Measurements from ENCODE around the gene EBLN2. TPM values are rescaled to one million over a fixed set of nuclear protein-coding genes. Genes with fewer than 3 reads are reported as not detected.

EBLN2 gene
- total RNA-seq, 1 donor = 6.2 TPM

DNA sequence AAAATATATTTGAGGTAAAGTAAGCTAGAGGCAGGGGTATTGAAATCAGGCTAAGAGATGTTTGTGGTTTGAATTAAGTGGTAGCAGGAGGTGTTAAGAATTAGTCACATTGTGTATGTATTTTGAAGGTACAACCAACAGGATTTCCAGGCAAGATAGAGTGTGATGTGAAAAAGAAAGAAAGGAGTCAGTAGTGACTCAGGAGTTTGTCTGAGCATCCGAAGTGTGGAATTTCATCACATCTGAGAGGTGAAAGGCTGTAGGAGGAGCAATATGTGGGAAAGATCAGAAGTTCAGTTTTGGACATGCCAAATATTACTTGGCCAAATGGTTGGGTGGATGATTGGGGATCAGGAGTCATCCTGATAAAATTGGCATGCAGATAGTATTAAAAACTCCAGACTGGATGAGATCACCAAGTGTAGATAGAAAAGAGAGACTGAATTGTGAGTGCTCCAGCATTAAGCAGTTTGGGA, 32.1 kb upstream of the EBLN2 start:
- Histone ChIP-seq H3K4me1 (ENCODE audit: insufficient read depth, low read length) (peaks cover 20% of the 10 kb centered on the region), H3K27ac (ENCODE audit: low read depth, low read length) (peak overlapping the region; percentile 83), H3K79me2 (ENCODE audit: insufficient read depth, low read length) (peaks cover 96% of the 10 kb centered on the region)

GRCh38 chr3:73030073-73030597, 31.3 kb upstream of the EBLN2 start:
- Histone ChIP-seq H4K20me1 (ENCODE audit: insufficient read depth, low read length) (peaks cover 76% of the 10 kb centered on the region), H3K9me3 (ENCODE audit: low read depth, low read length) (no peaks in the 10 kb centered on the region), H3K27me3 (ENCODE audit: insufficient read depth, low read length) (no peaks in the 10 kb centered on the region), H3K79me2 (ENCODE audit: insufficient read depth, low read length) (peaks cover 96% of the 10 kb centered on the region), H2AFZ (ENCODE audit: low read length) (no peak overlapping the region), H3K36me3 (ENCODE audit: insufficient read depth, low read length) (no peaks in the 10 kb centered on the region), H3K4me3 (ENCODE audit: insufficient read depth, low read length) (no peak overlapping the region), H3K4me1 (ENCODE audit: insufficient read depth, low read length) (peaks cover 17% of the 10 kb centered on the region), H3K4me2 (ENCODE audit: insufficient read depth, low read length) (peak overlapping the region; percentile 47), H3K27ac (ENCODE audit: low read depth, low read length) (peak overlapping the region; percentile 83)
- TF ChIP-seq, protein P1, sequence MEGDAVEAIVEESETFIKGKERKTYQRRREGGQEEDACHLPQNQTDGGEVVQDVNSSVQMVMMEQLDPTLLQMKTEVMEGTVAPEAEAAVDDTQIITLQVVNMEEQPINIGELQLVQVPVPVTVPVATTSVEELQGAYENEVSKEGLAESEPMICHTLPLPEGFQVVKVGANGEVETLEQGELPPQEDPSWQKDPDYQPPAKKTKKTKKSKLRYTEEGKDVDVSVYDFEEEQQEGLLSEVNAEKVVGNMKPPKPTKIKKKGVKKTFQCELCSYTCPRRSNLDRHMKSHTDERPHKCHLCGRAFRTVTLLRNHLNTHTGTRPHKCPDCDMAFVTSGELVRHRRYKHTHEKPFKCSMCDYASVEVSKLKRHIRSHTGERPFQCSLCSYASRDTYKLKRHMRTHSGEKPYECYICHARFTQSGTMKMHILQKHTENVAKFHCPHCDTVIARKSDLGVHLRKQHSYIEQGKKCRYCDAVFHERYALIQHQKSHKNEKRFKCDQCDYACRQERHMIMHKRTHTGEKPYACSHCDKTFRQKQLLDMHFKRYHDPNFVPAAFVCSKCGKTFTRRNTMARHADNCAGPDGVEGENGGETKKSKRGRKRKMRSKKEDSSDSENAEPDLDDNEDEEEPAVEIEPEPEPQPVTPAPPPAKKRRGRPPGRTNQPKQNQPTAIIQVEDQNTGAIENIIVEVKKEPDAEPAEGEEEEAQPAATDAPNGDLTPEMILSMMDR (IDR thresholded peaks at IDR 0.05; ENCODE audit: extremely low read depth, low read depth, low read length) = no peak
- no peak for DNase-seq (ENCODE audit: insufficient read length, low spot score, missing footprints)

More for the DNA sequence above, 32.1 kb upstream of the EBLN2 start:
- no peaks in the 10 kb centered on the region for H3K36me3 ChIP-seq (ENCODE audit: insufficient read depth, low read length)
- H2AFZ ChIP-seq (ENCODE audit: low read length) = no peak overlapping the region
- H3K9me3 ChIP-seq (ENCODE audit: low read depth, low read length) = no peaks in the 10 kb centered on the region
- H3K4me2 ChIP-seq (ENCODE audit: insufficient read depth, low read length) = peak overlapping the region; percentile 47
- TF ChIP-seq, protein P1 (IDR thresholded peaks at IDR 0.05; ENCODE audit: extremely low read depth, low read depth, low read length) = no peak
- peaks cover 76% of the 10 kb centered on the region for H4K20me1 ChIP-seq (ENCODE audit: insufficient read depth, low read length)
- no peak overlapping the region for H3K4me3 ChIP-seq (ENCODE audit: insufficient read depth, low read length)
- DNase-seq (ENCODE audit: insufficient read length, low spot score, missing footprints) = peak; percentile 83
- no peaks in the 10 kb centered on the region for H3K27me3 ChIP-seq (ENCODE audit: insufficient read depth, low read length)

DNA sequence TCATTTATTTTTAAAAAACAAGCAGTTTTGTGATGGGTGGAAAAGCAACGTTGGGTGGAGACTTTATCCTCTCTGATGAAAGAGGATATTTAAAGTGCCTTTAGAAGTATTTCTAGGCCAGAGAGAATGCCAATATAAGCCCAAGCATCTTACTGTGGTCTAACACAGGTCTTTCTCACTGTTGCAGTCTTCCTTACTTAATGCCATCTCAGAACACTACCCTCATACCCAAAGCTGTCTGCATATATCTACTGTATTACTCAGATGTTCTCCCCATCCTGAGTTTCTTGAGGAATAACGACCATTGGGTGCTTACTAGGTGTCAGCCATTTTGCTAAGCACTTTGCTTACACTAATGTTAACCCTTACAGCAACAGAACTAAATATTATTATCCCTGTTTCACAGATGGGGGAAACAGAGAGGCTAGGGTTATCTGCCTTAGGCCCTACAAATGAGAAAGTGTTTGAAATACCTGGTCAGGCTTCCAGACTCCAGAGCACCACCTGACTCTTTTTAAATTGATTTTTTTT, 29.8 kb upstream of the EBLN2 start:
- no peak for DNase-seq (ENCODE audit: insufficient read length, low spot score, missing footprints)
- Histone ChIP-seq H3K9me3 (ENCODE audit: low read depth, low read length) (no peaks in the 10 kb centered on the region), H3K4me3 (ENCODE audit: insufficient read depth, low read length) (no peak overlapping the region), H3K36me3 (ENCODE audit: insufficient read depth, low read length) (no peaks in the 10 kb centered on the region), H3K27ac (ENCODE audit: low read depth, low read length) (no peak overlapping the region), H4K20me1 (ENCODE audit: insufficient read depth, low read length) (peaks cover 72% of the 10 kb centered on the region), H2AFZ (ENCODE audit: low read length) (no peak overlapping the region), H3K4me2 (ENCODE audit: insufficient read depth, low read length) (no peak overlapping the region), H3K4me1 (ENCODE audit: insufficient read depth, low read length) (peaks cover 29% of the 10 kb centered on the region), H3K79me2 (ENCODE audit: insufficient read depth, low read length) (peaks cover 96% of the 10 kb centered on the region), H3K27me3 (ENCODE audit: insufficient read depth, low read length) (no peaks in the 10 kb centered on the region)
- TF ChIP-seq, protein P1 (IDR thresholded peaks at IDR 0.05; ENCODE audit: extremely low read depth, low read depth, low read length) = no peak

- H3K36me3 ChIP-seq (ENCODE audit: insufficient read depth, low read length) = no peaks in the 10 kb centered on the region
- H3K27ac ChIP-seq (ENCODE audit: low read depth, low read length) = peak overlapping the region; percentile 78
- peak; percentile 29 for DNase-seq (ENCODE audit: insufficient read length, low spot score, missing footprints)
- H3K9me3 ChIP-seq (ENCODE audit: low read depth, low read length) = no peaks in the 10 kb centered on the region
- TF ChIP-seq, protein P1 (IDR thresholded peaks at IDR 0.05; ENCODE audit: extremely low read depth, low read depth, low read length) = no peak
- H2AFZ ChIP-seq (ENCODE audit: low read length) = no peak overlapping the region
- H3K27me3 ChIP-seq (ENCODE audit: insufficient read depth, low read length) = no peaks in the 10 kb centered on the region
- H3K4me1 ChIP-seq (ENCODE audit: insufficient read depth, low read length) = peaks cover 26% of the 10 kb centered on the region
- H3K4me3 ChIP-seq (ENCODE audit: insufficient read depth, low read length) = no peak overlapping the region
- peaks cover 96% of the 10 kb centered on the region for H3K79me2 ChIP-seq (ENCODE audit: insufficient read depth, low read length)
- H4K20me1 ChIP-seq (ENCODE audit: insufficient read depth, low read length) = peaks cover 77% of the 10 kb centered on the region
- peak overlapping the region; percentile 26 for H3K4me2 ChIP-seq (ENCODE audit: insufficient read depth, low read length)
Measured at GRCh38 chr3:73036694-73037591, 24.5 kb upstream of the EBLN2 start.

Data from osteoblast (primary cell).